ENCODE measurements around the gene TMEM229B.

TMEM229B gene

GRCh38 chr14:67480011-67480410 is 8.5 kb downstream of the TMEM229B start:
- no peak overlapping the region for H3K4me3 ChIP-seq (ENCODE audit: low read depth, low read length)
- no peak for TF ChIP-seq CTCF (IDR thresholded peaks at IDR 0.05; ENCODE audit: borderline replicate concordance, insufficient read depth, low read depth, low read length)

- no peak overlapping the region for H3K4me3 ChIP-seq (ENCODE audit: low read depth, low read length)
- TF ChIP-seq CTCF (IDR thresholded peaks at IDR 0.05; ENCODE audit: borderline replicate concordance, insufficient read depth, low read depth, low read length) = no peak
These were observed 9.8 kb downstream of the TMEM229B start for GRCh38 chr14:67478800-67479084.

- TF ChIP-seq CTCF (IDR thresholded peaks at IDR 0.05; ENCODE audit: borderline replicate concordance, insufficient read depth, low read depth, low read length) = no peak
- no peak overlapping the region for H3K4me3 ChIP-seq (ENCODE audit: low read depth, low read length)
These were observed 10.4 kb downstream of the TMEM229B start for GRCh38 chr14:67477926-67478799.

- no peak overlapping the region for H3K4me3 ChIP-seq (ENCODE audit: low read depth, low read length)
- TF ChIP-seq CTCF (IDR thresholded peaks at IDR 0.05; ENCODE audit: borderline replicate concordance, insufficient read depth, low read depth, low read length) = no peak
These were observed 14.2 kb downstream of the TMEM229B start for GRCh38 chr14:67474366-67474765.

GRCh38 chr14:67473290-67474082 is 15.0 kb downstream of the TMEM229B start:
- TF ChIP-seq CTCF (IDR thresholded peaks at IDR 0.05; ENCODE audit: borderline replicate concordance, insufficient read depth, low read depth, low read length) = no peak
- no peak overlapping the region for H3K4me3 ChIP-seq (ENCODE audit: low read depth, low read length)

GRCh38 chr14:67472726-67473125 is 15.8 kb downstream of the TMEM229B start:
- H3K4me3 ChIP-seq (ENCODE audit: low read depth, low read length) = no peak overlapping the region
- TF ChIP-seq CTCF (IDR thresholded peaks at IDR 0.05; ENCODE audit: borderline replicate concordance, insufficient read depth, low read depth, low read length) = no peak
